ENCODE measurements around the gene UGT2B17. TPM values are rescaled to one million over a fixed set of nuclear protein-coding genes. Genes with fewer than 3 reads are reported as not detected.

The UGT2B17 gene
- total RNA-seq, 2 donors from 2014 or later = not detected

GRCh38 chr4:68615699-68616422, 39.7 kb upstream of the UGT2B17 start:
- no peak for TF ChIP-seq CTCF (conservative IDR thresholded peaks at IDR 0.05)
- Histone ChIP-seq H3K36me3 (ENCODE audit: control insufficient read depth, insufficient read depth, low read length) (no peaks in the 10 kb centered on the region), H3K9me3 (ENCODE audit: control insufficient read depth, low read length) (no peaks in the 10 kb centered on the region), H3K9ac (ENCODE audit: extremely low read depth, low read length, poor library complexity, severe bottlenecking) (no peak overlapping the region), H3K27me3 (ENCODE audit: control insufficient read depth, insufficient read depth, low read length, poor library complexity, severe bottlenecking) (no peaks in the 10 kb centered on the region), H3K27ac (ENCODE audit: low read depth, low read length) (no peak overlapping the region), H3K4me3 (ENCODE audit: low read length) (no peak overlapping the region), H3K4me1 (ENCODE audit: control insufficient read depth, insufficient read depth, low read length) (no peaks in the 10 kb centered on the region)
- Mint-ChIP-seq H3K27ac (no peak overlapping the region), H3K4me1 (peaks cover 6% of the 10 kb centered on the region), H3K27me3 (ENCODE audit: insufficient read depth) (no peaks in the 10 kb centered on the region), H3K9me3 (no peaks in the 10 kb centered on the region), H3K4me3 (no peak overlapping the region), H3K36me3 (ENCODE audit: low read depth) (no peaks in the 10 kb centered on the region)
- 86 to 96% methylated on average over 1 to 11 of the region's 11 CpGs for WGBS, 2 experiments (ENCODE audit: insufficient coverage in 1 of 2, insufficient read length in 1 of 2)
- no peak for DNase-seq

DNA sequence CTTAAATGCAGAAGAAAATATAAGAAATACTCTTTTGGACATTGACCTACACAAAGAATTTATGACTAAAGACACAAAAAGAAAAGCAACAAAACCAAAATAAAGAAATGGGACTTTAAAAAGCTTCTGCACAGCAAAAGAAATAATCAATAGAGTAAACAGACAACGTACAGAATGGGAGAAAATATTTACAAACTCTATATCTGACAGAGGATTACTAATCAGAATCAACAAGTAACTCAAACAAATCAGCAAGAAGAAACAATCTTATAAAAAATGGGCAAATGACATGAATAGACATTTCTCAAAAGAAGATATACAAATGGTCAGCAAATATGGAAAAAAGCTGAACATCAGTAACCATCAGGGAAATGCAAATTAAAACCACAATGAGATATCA, 37.6 kb upstream of the UGT2B17 start:
- Mint-ChIP-seq H3K36me3 (ENCODE audit: low read depth) (no peaks in the 10 kb centered on the region), H3K27ac (no peak overlapping the region), H3K4me3 (no peak overlapping the region), H3K4me1 (no peaks in the 10 kb centered on the region), H3K27me3 (ENCODE audit: insufficient read depth) (no peaks in the 10 kb centered on the region), H3K9me3 (no peaks in the 10 kb centered on the region)
- no peak overlapping the region for H3K9ac ChIP-seq (ENCODE audit: extremely low read depth, low read length, poor library complexity, severe bottlenecking)
- no peak for TF ChIP-seq CTCF (conservative IDR thresholded peaks at IDR 0.05)
- no peaks in the 10 kb centered on the region for H3K9me3 ChIP-seq (ENCODE audit: control insufficient read depth, low read length)
- no peaks in the 10 kb centered on the region for H3K36me3 ChIP-seq (ENCODE audit: control insufficient read depth, insufficient read depth, low read length)
- H3K4me1 ChIP-seq (ENCODE audit: control insufficient read depth, insufficient read depth, low read length) = no peaks in the 10 kb centered on the region
- H3K27me3 ChIP-seq (ENCODE audit: control insufficient read depth, insufficient read depth, low read length, poor library complexity, severe bottlenecking) = no peaks in the 10 kb centered on the region
- H3K27ac ChIP-seq (ENCODE audit: low read depth, low read length) = no peak overlapping the region
- 100% methylated on average over 1 of the region's 1 CpG; no CpG with 5 or more reads in 1 of the 2 experiments for WGBS, 2 experiments (ENCODE audit: insufficient coverage in 1 of 2, insufficient read length in 1 of 2)
- DNase-seq = no peak
- no peak overlapping the region for H3K4me3 ChIP-seq (ENCODE audit: low read length)

GRCh38 chr4:68606240-68606639, 30.1 kb upstream of the UGT2B17 start:
- DNase-seq = no peak
- Histone ChIP-seq H3K4me1 (ENCODE audit: control insufficient read depth, insufficient read depth, low read length) (no peaks in the 10 kb centered on the region), H3K9me3 (ENCODE audit: control insufficient read depth, low read length) (peaks cover 7% of the 10 kb centered on the region), H3K9ac (ENCODE audit: extremely low read depth, low read length, poor library complexity, severe bottlenecking) (no peak overlapping the region), H3K27ac (ENCODE audit: low read depth, low read length) (no peak overlapping the region), H3K4me3 (ENCODE audit: low read length) (no peak overlapping the region), H3K36me3 (ENCODE audit: control insufficient read depth, insufficient read depth, low read length) (no peaks in the 10 kb centered on the region), H3K27me3 (ENCODE audit: control insufficient read depth, insufficient read depth, low read length, poor library complexity, severe bottlenecking) (no peaks in the 10 kb centered on the region)
- Mint-ChIP-seq H3K9me3 (peaks cover 2% of the 10 kb centered on the region), H3K27me3 (ENCODE audit: insufficient read depth) (no peaks in the 10 kb centered on the region), H3K4me3 (no peak overlapping the region), H3K4me1 (no peaks in the 10 kb centered on the region), H3K36me3 (ENCODE audit: low read depth) (no peaks in the 10 kb centered on the region), H3K27ac (no peak overlapping the region)
- 100% methylated on average over 1 of the region's 1 CpG; no CpG with 5 or more reads in 1 of the 2 experiments for WGBS, 2 experiments (ENCODE audit: insufficient coverage in 1 of 2, insufficient read length in 1 of 2)
- no peak for TF ChIP-seq CTCF (conservative IDR thresholded peaks at IDR 0.05)
